HG03442 (cell line): ENCODE data around the gene HDGFL3.
A peak's percentile ranks its signal among the peaks of the same experiment; 100 is the strongest.
"Not testable (repeated sequence)": the region's sequence is repeated elsewhere in the genome, so short reads cannot be mapped to it uniquely, and the experiment has no call there.

ENCODE experiments used
- ATAC-seq: cut with Tn5 transposase; IDR thresholded peaks from one replicate; pipeline ENCODE4 v1.9.1; 2021; ENCODE audit warnings: mild to moderate bottlenecking, moderate library complexity; ENCODE audit not compliant: unreplicated experiment

Gene HDGFL3

GRCh38 chr15:83198476-83198875 is 9.1 kb downstream of the HDGFL3 start:
- ATAC-seq = peak; percentile 20

DNA sequence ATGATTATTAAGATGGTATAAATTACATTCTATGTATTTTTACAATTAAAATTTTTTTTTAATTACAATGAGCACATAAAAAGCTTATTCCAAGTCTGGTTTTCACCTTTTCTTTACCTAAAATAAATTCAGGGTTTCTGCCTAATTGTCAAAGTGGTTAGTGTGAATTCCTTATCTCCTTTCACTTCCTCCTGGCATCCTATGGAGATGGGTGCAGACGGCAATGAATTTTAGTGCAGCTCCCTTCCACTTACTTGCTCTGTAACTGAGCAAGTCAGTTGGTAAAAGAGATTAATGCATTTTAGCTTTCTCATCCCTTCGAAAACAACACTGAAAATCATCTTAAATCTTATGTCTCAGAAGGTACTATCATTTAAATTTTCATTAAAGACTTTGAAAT is 13.1 kb downstream of the HDGFL3 start:
- no peak for ATAC-seq

- ATAC-seq = no peak
Measured at GRCh38 chr15:83193721-83194120, 13.9 kb downstream of the HDGFL3 start.

DNA sequence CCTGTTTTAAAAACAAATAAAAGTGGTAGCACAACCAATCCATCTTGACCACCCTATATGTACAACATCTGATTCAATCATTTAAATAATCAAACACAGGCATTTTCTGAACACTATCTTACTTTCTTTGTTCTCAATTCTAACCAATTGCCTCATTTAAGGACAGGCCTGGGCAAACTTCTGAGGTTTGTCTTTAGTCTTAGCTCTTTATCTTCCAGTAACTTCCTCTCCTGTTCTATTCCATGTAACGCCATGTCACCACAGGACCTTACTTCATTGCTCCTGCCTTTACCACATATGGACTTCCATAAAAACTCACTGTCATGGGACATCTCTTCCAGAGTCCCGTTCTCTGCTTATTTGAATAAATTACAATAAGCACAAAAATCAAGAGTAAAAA is 14.9 kb downstream of the HDGFL3 start:
- no peak for ATAC-seq

GRCh38 chr15:83190450-83190849 is 17.2 kb downstream of the HDGFL3 start:
- no peak for ATAC-seq

DNA sequence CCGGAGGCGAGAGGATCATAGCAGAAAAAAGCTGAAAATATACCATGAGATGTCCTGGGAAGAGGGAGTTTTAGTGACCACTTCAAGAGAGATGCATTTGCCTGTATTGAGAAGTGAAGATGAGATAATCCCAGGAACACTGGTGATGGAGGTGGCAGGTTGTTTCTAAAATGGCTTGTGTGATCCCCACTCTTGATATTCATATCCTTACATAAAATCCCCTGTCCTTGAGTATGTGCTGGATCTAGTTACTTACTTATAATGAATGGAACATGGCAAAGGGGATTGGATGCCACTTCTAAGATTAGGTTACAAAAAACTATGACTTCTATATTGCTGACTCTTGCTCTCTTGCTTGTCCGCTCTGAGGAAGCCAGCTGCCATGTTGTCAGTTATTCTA is 22.1 kb downstream of the HDGFL3 start:
- no peak for ATAC-seq

- no peak for ATAC-seq
Measured at GRCh38 chr15:83178869-83179325, 28.7 kb downstream of the HDGFL3 start.

- no peak for ATAC-seq
Measured at GRCh38 chr15:83178390-83178789, 29.2 kb downstream of the HDGFL3 start.

DNA sequence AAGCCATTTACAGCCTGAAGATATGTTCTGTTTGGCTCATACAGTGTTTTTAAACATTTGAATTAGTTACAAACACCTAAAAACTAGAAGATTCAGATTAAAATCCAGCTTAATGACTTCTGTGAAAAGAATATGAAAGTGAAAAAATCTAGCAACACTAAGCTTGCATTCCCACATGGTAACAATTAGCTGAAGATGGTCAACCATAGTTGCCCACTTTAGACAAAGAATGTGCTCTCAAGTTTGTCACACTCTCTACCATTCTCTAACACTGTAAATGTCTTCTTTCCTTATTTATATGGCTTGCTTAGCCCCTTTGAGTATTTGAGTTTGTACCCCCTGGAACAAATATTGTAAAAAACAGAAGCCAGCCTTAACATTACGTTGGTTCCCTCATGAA is 32.7 kb downstream of the HDGFL3 start:
- no peak for ATAC-seq

- no peak for ATAC-seq
Measured at GRCh38 chr15:83170474-83171165, 37.0 kb downstream of the HDGFL3 start.

- not testable (repeated sequence) for ATAC-seq
Measured at GRCh38 chr15:83169576-83169975, 38.0 kb downstream of the HDGFL3 start.

DNA sequence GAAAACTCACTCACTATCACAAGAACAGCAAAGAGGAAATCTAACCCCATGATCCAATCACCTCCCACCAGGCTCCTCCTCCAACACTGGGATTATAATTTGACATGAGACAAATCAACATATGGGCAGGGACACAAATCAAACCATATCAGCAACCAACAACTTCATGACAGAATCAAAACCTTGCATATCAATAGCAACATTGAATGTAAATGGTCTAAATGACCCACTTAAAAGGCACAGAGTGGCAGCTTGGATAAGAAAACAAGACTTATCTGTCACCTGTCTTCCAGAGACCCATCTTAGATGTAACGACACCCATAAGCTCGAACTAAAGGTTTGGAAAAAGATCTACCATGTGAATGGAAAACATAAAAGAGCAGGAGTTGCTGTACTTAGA is 40.8 kb downstream of the HDGFL3 start:
- ATAC-seq = no peak

DNA sequence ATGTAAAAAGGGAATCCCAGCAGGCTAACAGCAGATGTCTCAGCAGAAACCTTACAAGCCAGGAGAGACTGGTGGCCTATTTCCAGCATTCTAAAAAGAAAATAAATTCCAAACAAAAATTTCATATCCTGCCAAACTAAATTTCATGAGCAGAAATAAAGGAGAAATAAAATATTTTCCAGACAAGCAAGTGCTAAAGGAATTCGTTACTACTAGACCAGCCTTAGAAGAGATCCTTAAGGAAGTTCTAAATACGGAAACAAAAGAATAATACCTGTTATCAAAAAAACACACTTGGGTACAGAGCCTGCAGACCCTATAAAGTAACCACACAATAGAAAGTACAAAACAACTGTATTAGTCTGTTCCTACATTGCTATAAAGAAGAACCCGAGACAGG is 41.4 kb downstream of the HDGFL3 start:
- ATAC-seq = no peak

GRCh38 chr15:83164771-83165404 is 42.7 kb downstream of the HDGFL3 start:
- no peak for ATAC-seq

DNA sequence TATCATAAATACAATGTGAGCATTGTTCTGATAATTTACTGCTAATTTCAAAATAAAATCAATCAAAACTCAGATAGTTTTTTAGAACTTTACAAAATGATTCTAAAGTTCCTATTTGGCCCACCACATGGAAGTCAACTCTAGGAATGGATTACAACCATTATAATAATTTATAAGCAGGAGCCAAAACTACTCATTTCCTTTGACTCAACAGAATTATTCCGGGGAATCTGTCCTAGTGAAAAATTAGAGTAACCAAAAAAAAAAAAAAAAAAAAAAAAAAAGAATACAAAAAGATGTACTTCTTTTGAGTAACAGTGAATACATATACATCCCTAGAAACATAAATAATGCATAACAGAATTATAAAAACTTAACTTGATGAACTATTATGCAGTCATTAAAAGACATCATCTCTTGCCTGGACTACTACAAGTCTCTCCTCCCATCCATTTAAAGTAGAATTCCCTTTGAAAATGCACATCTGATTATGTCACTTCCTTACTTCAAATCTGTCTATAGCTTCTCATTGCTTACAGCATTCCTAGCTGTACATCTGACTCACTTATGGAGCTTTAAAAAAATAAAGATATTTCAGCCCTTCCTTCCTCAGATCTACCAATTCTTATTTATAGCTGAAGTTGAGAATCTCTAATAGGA is 43.4 kb downstream of the HDGFL3 start:
- ATAC-seq = no peak

DNA sequence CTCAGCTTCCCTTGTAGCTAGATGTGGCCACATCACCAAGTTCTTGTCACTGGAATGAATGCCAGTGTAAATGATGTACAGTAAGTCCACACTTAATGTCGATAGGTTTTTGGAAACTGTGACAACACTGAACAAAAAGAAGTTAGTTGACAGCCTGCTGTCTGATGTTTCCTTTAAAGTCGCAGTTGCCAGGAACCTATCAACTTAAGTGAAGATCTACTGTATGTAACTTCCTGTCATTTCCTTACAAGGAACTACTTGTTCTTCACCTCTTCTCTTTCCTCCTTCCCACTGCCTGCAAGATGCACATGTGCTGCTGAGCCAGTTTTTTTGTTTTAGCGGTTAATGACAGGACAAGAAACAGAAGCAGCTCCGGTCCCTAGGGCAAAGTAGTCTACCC is 44.6 kb downstream of the HDGFL3 start:
- no peak for ATAC-seq

DNA sequence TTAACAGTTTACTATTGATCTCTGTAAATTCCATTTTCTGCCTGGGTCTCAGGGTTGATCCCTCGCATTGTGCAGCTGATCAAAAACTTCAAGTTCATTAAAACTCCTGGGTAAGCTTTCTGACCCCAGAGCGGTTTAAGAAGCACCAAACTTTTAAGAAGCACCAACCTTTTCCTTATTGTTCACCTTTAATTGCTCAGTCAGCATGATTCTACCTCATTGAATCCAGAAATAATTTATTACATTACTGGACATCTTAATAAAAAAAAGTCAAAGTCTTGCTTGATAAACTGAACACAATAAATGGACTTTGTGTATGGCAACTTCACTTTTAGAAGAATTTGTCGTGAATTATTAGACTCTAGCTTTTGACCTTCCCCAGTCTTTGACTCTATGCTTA is 46.9 kb downstream of the HDGFL3 start:
- no peak for ATAC-seq

DNA sequence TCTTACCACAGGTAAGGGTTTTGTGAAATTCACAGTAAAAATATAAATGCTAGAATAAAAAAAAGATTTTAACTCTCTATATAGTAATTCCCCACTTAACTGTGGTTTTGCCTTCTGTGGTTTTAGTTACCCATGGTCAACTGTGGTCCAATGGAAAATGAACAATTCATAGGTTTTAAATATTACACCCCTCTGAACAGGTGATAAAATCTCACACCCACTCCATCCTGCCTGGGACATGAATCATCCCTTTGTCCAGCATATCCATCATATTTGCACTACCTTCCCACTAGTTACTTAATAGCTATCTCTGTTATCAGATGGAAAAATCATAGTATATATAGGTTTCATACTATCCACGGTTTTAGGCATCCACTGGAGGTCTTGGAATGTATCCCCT is 49.2 kb downstream of the HDGFL3 start:
- ATAC-seq = no peak

DNA sequence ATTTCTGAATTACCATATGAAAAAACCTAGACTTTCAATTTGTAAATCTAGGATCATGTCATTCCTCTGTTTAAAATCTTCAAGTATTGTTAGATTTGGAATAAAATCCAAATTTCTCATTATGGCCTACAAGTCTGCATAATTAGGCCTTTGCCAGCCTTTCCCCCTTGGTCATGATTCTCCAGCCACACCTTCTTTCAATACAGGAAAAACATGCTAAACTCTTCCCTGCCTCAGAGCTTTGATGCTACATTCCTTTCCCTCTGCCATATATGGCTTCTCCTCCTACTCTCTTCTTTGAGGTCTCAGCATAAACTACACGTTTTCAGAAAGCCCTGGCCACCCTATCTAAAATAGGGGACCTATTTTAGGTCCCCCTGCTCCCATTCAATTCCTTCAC is 51.7 kb downstream of the HDGFL3 start:
- ATAC-seq = no peak

DNA sequence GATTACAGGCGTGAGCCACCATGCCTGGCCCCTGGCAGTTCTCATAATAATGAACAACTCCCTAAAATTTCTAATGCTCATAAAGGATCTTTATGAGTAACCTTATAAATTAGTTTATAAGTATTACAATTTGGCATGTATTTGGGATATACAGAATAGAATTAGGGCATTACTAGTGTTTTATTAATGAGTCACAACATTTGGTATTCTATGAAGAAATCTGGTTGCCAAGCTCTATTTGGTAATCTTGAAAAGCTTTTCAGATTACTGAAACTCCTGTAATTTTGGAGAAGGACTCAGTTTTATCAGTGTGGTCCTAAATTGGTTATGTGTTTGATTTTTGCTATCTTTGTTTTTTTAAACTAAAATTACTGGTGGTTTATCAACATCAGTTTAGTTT is 54.3 kb downstream of the HDGFL3 start:
- ATAC-seq = no peak

DNA sequence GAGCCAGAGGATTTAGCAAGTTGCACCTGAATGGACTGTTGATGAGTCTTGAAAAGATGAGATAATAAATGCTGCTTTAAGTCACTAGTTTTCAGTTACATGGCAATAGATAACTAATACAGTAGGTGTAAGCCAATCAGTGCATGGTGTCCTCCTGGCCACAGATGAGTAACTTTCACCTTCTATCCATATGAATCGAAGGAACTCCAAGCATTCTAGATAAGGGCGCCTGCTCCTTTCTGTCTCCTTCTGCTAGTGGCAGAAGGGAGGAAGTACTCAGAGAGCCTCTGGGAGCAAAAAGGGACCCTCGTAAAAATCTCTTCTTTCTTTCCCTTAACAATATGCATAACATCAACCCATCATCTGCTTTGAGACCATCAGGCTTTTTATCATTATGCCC is 62.9 kb downstream of the HDGFL3 start:
- ATAC-seq = no peak

DNA sequence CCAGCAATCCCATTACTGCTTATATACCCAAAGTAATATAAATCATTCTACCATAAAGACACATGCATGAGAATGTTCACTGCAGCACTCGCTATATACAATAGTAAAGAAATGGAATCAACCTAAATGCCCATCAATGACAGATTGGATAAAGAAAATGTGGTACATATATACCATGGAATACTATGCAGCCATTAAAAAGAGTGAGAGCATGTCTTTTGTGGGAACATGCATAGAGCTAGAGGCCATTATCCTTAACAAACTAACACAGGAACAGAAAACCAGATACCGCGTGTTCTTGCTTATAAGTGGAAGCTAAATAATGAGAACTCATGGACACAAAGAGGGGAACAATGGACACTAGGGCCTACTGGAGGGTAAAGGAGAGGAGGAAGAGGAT is 65.5 kb downstream of the HDGFL3 start:
- ATAC-seq = not testable (repeated sequence)
